Stimulated activated CD8-positive, alpha-beta memory T cell treated with anti-CD3 and anti-CD28 coated beads, Interleukin-7, amount 100 ng/mL, for 24 hours (primary cell): Measurements from ENCODE around the gene SCFD2.
"Not testable (repeated sequence)": the region's sequence is repeated elsewhere in the genome, so short reads cannot be mapped to it uniquely, and the experiment has no call there.

Source experiments
- DNase-seq: peaks from one replicate; pipeline ENCODE4 v3.0.0-alpha.2; 2020; ENCODE audit warnings: low read depth

Gene SCFD2

GRCh38 chr4:53049528-53049927 lies 316.3 kb downstream of the SCFD2 start:
- DNase-seq, result no peak

- no peak for DNase-seq
Observed at GRCh38 chr4:53044651-53044960, 321.3 kb downstream of the SCFD2 start.

- no peak for DNase-seq
Observed at GRCh38 chr4:53043891-53044650, 321.8 kb downstream of the SCFD2 start.

- DNase-seq, result no peak
Observed at GRCh38 chr4:53043055-53043454, 322.8 kb downstream of the SCFD2 start.

GRCh38 chr4:53040851-53041250 lies 325.0 kb downstream of the SCFD2 start:
- DNase-seq, result no peak

GRCh38 chr4:53040459-53040815 lies 325.4 kb downstream of the SCFD2 start:
- DNase-seq, result no peak

GRCh38 chr4:53039741-53040458 lies 326.0 kb downstream of the SCFD2 start:
- DNase-seq, result no peak

- no peak for DNase-seq
Observed at GRCh38 chr4:53037892-53038291, 328.0 kb downstream of the SCFD2 start.

- DNase-seq, result not testable (repeated sequence)
Observed at GRCh38 chr4:53032908-53033307, 333.0 kb downstream of the SCFD2 start.

GRCh38 chr4:53026233-53026632 lies 339.6 kb downstream of the SCFD2 start:
- no peak for DNase-seq

- DNase-seq, result no peak
Observed at GRCh38 chr4:53023677-53024299, 342.1 kb downstream of the SCFD2 start.

- DNase-seq, result no peak
Observed at GRCh38 chr4:53022513-53023100, 343.3 kb downstream of the SCFD2 start.

GRCh38 chr4:53021754-53022512 lies 343.9 kb downstream of the SCFD2 start:
- DNase-seq, result no peak

- no peak for DNase-seq
Observed at GRCh38 chr4:53019485-53020382, 346.1 kb downstream of the SCFD2 start.

GRCh38 chr4:53018471-53018870 lies 347.4 kb downstream of the SCFD2 start:
- no peak for DNase-seq

- no peak for DNase-seq
Observed at GRCh38 chr4:53016099-53016820, 349.6 kb downstream of the SCFD2 start.

GRCh38 chr4:53015681-53016080 lies 350.2 kb downstream of the SCFD2 start:
- DNase-seq, result no peak

GRCh38 chr4:53014881-53015280 lies 351.0 kb downstream of the SCFD2 start:
- DNase-seq, result no peak

GRCh38 chr4:53013873-53014775 lies 351.7 kb downstream of the SCFD2 start:
- no peak for DNase-seq
